Stomach smooth muscle (tissue), 2 donors: ENCODE measurements around the gene PSMB7.
A peak's percentile ranks its signal among the peaks of the same experiment; 100 is the strongest.

Experiments
- H3K27ac ChIP-seq: one replicate; pipeline ENCODE4 v1.7.0; 2013; ENCODE audit warnings: mild to moderate bottlenecking, low read length, inconsistent platforms
- H3K27me3 ChIP-seq, 2 donors: one replicate each; pipeline ENCODE4 v1.7.0; 2013; ENCODE audit warnings: low read length in 2 of 2; ENCODE audit not compliant: insufficient read depth in 2 of 2, control insufficient read depth in 1 of 2
- H3K36me3 ChIP-seq, 2 donors: one replicate each; pipeline ENCODE4 v1.7.0; 2013; ENCODE audit warnings: low read length in 2 of 2; ENCODE audit not compliant: control insufficient read depth in 2 of 2, insufficient read depth in 2 of 2
- H3K4me1 ChIP-seq: one replicate; pipeline ENCODE4 v1.7.0; 2013; ENCODE audit warnings: low read length; ENCODE audit not compliant: control insufficient read depth, insufficient read depth
- H3K4me3 ChIP-seq, 2 donors: one replicate each; pipeline ENCODE4 v1.7.0; 2013; ENCODE audit warnings: low read length in 2 of 2
- H3K9ac ChIP-seq, 2 donors: one replicate each; pipeline ENCODE4 v1.7.0; 2013; ENCODE audit warnings: low read length in 2 of 2, mild to moderate bottlenecking in 1 of 2
- H3K9me3 ChIP-seq, 2 donors: one replicate each; pipeline ENCODE4 v1.7.0; 2013; ENCODE audit warnings: low read length in 2 of 2; ENCODE audit not compliant: control insufficient read depth in 2 of 2
- donor health status: healthy.
- donor health status: Pancreatic carcinoma.

PSMB7 gene

DNA sequence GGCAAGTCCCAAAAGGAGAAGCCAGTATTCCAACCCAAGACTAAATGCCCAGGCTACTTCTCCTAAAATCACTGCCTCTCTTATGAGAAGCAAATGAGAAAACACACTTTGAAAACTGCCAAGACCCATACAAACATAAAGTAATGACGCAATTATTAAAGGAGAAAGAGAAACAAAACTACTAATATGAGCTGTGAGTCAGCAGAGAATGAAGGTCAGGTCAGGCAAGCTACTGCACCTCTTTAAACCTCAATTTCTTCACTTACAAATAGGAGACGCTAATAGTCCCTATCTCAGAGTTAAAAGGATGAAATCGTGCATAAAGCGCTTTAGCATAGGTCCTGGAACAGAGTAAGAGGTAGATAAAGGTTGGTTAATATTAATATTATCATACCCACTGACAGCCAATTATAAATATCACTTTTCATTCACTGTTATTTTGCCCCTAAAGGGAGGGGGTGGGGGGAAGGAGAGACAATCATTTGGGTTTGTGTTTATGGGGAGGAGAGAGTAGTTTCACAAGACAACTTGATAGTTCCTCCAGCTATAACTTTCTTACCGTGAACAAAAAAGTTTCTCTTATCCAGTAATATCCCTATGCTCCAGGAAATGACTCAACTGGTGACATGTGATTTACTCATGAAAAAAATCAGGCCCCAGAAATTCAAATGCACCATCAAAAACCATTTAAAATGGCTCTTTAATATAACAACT is 3.6 kb downstream of the PSMB7 start:
- H3K4me1 ChIP-seq = peaks cover 9% of the 10 kb centered on the region
- H3K27me3 ChIP-seq = no peaks in the 10 kb centered on the region
- no peak overlapping the region for H3K9ac ChIP-seq
- H3K4me3 ChIP-seq = no peak overlapping the region
- no peak overlapping the region for H3K27ac ChIP-seq
- peaks cover 0 to 3% of the 10 kb centered on the region in 2 donors for H3K9me3 ChIP-seq
- peaks cover 23 to 39% of the 10 kb centered on the region in 2 donors for H3K36me3 ChIP-seq

DNA sequence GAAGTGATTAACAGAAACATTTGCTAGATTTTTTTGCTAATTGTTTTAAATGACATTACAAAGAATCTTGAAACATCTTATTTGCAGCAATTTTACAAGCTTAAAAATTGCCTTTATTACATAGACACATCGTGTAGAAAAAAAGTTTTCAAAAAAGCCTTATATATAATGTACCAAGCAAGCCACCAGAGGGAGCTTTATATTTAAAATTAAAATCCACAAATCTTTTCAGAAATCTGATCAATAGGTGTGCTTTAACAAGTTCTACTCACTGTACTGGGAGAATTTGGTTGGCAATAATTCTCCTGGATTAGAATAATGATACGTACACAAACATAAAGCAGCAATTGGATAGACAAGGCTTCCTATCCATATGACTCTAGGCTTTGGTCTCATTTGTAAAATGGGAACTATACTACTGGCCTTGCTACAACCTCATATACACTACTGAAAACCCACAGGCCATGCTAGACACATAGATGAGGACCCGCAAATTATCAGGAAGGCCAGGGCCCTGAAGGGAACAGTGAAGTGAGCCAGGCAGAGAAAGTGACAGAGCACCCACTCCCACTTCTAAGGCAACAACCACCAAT is 4.8 kb downstream of the PSMB7 start:
- no peak overlapping the region for H3K9ac ChIP-seq

DNA sequence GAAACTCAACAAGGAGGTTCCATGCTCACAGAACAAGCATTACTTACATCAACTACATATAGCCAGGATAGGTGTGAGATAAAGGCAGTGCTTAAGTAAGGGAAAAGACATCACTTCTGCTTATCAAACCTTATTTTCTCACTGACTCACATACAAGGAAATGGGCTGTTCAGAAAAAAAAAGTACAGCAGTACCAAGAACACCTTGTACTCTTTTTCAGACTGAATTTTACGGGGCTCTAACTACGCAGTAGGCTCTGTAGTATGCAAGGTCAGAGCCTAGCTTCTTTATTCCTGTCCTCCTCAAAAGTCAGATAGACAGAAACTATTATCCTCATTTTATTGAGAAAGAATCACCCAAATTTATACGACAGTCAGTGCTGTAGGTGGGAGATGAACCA is 5.8 kb downstream of the PSMB7 start:
- peaks cover 4% of the 10 kb centered on the region for H3K4me1 ChIP-seq
- no peak overlapping the region for H3K4me3 ChIP-seq
- H3K27ac ChIP-seq = no peak overlapping the region
- H3K27me3 ChIP-seq = no peaks in the 10 kb centered on the region
- no peak overlapping the region for H3K9ac ChIP-seq
- H3K36me3 ChIP-seq = peaks cover 34 to 46% of the 10 kb centered on the region in 2 donors
- no peaks in the 10 kb centered on the region for H3K9me3 ChIP-seq

More for the DNA sequence above, 4.8 kb downstream of the PSMB7 start:
- Histone ChIP-seq H3K36me3 (peaks cover 28 to 41% of the 10 kb centered on the region in 2 donors), H3K27me3 (no peaks in the 10 kb centered on the region), H3K4me3 (no peak overlapping the region), H3K9me3 (no peaks in the 10 kb centered on the region), H3K4me1 (peaks cover 9% of the 10 kb centered on the region), H3K27ac (no peak overlapping the region)

DNA sequence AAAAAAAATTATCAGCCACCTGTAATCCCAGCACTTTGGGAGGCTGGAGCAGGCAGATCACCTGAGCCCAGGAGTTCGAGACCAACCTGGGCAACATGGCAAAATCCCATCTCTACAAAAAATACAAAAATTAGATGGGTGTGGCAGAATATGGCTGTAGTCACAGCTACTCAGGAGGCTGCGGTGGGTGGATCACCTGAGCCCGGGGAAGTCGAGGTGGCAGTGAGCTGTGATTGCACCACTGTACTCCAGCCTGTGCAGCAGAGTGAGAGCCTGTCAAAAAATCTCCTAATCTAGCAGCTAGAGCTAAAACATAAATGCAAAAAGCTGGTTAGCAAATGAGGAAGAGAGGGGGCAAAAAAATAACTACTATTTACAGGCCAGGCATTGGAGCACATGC is 12.0 kb downstream of the PSMB7 start:
- Histone ChIP-seq H3K36me3 (peaks cover 32 to 34% of the 10 kb centered on the region in 2 donors), H3K9ac (no peak overlapping the region)

DNA sequence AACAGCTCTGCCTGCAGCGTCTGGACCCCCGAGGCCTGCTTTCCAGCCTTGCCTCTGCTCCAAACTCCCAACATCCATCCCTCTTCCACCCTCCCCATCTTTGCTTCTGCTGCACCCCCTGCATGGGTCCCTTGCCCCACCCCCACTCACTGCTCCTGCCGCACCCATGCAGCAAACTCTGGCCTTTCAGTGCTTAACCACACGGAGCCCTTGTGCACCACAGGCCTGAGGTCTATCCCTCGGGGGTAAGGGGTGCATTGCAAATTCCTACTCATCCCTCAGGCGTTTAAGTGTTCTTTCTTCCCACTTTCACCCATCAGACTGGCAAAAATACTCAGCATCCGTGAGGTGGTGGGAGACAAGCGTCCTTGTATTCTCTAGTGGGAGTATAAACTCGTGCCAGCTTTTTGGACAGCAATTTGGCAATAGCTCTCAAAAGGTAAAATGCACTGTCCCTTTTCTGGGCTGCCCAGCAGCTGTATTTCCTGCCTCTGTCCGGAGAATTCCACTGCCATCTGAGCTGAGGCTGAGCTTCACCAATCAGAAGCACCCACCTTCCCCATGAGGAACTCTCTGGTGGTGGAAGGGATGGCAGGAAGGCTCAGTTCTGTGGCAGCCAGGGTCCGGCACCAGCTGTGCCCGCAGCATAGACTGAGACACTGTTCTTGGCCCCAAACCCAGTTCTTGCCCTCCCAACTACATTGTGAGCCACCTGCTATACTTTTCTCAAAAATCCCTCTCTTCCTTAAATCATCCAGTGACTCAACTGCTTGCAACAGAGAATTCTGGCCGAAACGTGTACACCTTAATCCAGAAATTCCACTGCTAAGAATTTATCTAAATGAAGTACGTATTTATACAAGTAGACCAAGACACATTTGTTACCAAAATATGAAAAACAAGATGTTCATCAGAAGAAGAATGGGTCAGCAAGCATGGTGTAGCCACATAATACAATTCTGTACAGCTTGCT is 15.0 kb downstream of the PSMB7 start:
- peak overlapping the region in 1 of 2 donors; percentile 29 for H3K9ac ChIP-seq
- H3K36me3 ChIP-seq = peaks cover 23 to 29% of the 10 kb centered on the region in 2 donors
- H3K9me3 ChIP-seq = no peaks in the 10 kb centered on the region
- H3K27ac ChIP-seq = peak overlapping the region; percentile 49
- H3K4me3 ChIP-seq = peak overlapping the region in 1 of 2 donors; percentile 44
- H3K4me1 ChIP-seq = peaks cover 22% of the 10 kb centered on the region
- no peaks in the 10 kb centered on the region for H3K27me3 ChIP-seq

More for the DNA sequence above, 12.0 kb downstream of the PSMB7 start:
- H3K4me3 ChIP-seq = no peak overlapping the region
- no peak overlapping the region for H3K27ac ChIP-seq
- H3K4me1 ChIP-seq = peaks cover 17% of the 10 kb centered on the region
- H3K9me3 ChIP-seq = no peaks in the 10 kb centered on the region
- H3K27me3 ChIP-seq = no peaks in the 10 kb centered on the region

DNA sequence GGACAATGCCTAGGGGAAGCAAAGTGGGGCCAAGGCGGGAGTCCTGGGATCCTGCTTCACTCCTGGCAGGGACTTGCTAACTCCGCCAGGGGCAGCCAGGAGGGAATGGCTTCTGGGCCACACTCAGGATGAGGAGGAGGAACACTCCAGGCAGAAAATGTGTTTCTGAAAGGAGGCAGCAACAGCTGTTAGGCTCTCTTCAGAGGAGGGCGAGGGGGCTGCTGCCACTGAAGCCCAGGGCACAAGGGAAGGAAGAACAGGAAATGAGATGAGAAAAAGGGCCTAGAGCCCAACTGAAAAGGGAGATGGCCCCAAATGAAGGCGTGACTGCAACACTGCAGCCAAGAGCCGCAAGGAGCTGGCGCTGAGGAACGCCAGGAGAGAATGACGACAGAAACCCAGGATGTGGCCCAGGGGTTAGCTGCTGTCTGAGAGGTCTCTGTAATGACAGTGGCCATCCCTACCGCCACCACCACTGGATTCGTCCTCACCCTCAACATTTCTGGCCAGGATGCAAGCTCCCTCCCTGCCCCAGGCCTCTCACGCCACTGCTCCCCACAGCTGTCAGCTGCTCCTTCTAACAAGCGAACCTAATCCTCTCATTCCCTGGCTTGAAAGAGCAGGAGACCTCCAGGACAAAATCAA is 15.8 kb downstream of the PSMB7 start:
- H3K27me3 ChIP-seq = no peaks in the 10 kb centered on the region
- H3K36me3 ChIP-seq = peaks cover 19 to 24% of the 10 kb centered on the region in 2 donors
- peak overlapping the region in 1 of 2 donors; percentile 44 for H3K4me3 ChIP-seq
- H3K9ac ChIP-seq = no peak overlapping the region
- H3K4me1 ChIP-seq = peaks cover 22% of the 10 kb centered on the region
- H3K9me3 ChIP-seq = no peaks in the 10 kb centered on the region
- peak overlapping the region; percentile 49 for H3K27ac ChIP-seq

DNA sequence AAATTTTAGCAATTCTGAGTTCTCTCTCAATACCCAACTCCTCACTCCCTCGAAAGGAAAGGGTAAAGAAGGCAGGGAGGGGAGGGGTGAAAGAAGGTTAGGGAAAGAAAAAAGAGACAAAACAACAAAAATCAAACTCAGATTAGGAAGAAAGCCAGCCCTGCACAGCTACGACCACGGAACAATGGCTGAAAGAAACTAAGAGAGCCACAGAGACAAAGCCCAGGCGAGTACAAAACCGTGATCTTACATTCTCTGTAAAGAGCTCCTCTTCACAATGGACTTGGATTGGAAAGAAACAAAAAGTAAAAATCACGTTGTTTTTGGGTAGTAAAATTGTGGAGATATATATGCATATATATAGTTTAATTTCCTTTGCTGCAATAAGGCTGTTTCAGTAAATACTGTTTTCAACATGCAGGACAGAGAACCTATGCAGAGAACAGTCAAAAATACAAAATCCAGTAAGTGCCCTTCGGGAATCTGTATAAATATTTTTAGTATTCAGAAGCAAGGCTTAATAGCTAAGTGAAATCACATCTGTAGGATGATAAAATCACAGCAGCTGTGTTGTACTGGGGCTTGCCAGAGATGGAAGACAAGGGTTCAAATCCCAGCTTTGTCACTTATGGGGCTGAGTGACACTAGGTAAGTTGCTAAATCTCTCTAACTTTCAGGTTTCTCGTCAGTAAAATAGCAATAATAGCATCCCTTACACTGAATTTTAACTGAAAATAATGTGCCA is 16.9 kb downstream of the PSMB7 start:
- peaks cover 12 to 13% of the 10 kb centered on the region in 2 donors for H3K36me3 ChIP-seq
- peaks cover 22% of the 10 kb centered on the region for H3K4me1 ChIP-seq

DNA sequence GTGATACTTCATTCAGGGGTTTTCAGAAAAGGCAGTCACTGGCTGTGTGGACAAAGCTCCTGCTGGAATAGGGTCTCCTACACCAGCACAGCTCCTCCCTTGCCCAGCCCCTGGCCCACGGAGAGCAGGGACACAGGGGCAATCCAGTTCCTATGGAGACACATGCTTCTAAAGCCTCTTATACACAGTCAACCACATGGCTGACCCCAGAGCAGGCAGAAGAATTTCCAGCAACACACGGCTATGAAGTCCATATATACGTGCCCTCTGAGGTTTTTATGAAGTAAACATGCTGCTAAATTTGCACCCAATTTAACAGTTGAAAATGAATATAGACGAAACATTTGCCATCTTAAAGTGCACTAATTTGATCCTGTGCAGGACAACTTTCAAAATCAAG is 19.4 kb downstream of the PSMB7 start:
- H3K9ac ChIP-seq = no peak overlapping the region
- no peak overlapping the region for H3K4me3 ChIP-seq
- H3K36me3 ChIP-seq = peaks cover 4 to 5% of the 10 kb centered on the region in 2 donors
- no peak overlapping the region for H3K27ac ChIP-seq
- H3K9me3 ChIP-seq = no peaks in the 10 kb centered on the region
- H3K4me1 ChIP-seq = peaks cover 34% of the 10 kb centered on the region
- H3K27me3 ChIP-seq = no peaks in the 10 kb centered on the region

More for the DNA sequence above, 16.9 kb downstream of the PSMB7 start:
- H3K27me3 ChIP-seq = no peaks in the 10 kb centered on the region
- H3K27ac ChIP-seq = no peak overlapping the region
- no peaks in the 10 kb centered on the region for H3K9me3 ChIP-seq
- H3K9ac ChIP-seq = no peak overlapping the region
- no peak overlapping the region for H3K4me3 ChIP-seq

DNA sequence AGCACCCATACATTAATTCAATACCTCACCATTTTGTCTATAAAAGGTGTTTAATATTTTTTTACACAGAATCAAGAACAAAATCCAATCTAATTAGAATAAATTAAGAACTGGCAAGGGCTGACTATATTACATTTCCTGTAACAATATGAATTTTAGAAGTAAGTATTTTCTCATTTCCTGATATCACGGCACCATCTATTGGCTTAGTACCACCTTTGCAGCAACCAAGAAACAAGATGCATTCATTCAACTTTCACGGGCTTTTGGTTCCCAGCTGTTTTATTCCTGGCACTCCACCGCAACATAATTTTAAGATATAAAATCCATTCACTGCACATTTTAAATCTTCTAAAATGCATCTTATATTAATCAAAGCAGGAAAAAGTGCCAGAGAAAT is 20.6 kb downstream of the PSMB7 start:
- Histone ChIP-seq H3K9ac (no peak overlapping the region), H3K27ac (no peak overlapping the region), H3K4me3 (no peak overlapping the region), H3K4me1 (peaks cover 27% of the 10 kb centered on the region), H3K36me3 (peaks cover 4 to 5% of the 10 kb centered on the region in 2 donors), H3K27me3 (no peaks in the 10 kb centered on the region), H3K9me3 (no peaks in the 10 kb centered on the region)
